ENCODE data around the gene SEC14L1.
A peak's percentile ranks its signal among the peaks of the same experiment; 100 is the strongest.
"Not testable (repeated sequence)": the region's sequence is repeated elsewhere in the genome, so short reads cannot be mapped to it uniquely, and the experiment has no call there.

Gene SEC14L1

DNA sequence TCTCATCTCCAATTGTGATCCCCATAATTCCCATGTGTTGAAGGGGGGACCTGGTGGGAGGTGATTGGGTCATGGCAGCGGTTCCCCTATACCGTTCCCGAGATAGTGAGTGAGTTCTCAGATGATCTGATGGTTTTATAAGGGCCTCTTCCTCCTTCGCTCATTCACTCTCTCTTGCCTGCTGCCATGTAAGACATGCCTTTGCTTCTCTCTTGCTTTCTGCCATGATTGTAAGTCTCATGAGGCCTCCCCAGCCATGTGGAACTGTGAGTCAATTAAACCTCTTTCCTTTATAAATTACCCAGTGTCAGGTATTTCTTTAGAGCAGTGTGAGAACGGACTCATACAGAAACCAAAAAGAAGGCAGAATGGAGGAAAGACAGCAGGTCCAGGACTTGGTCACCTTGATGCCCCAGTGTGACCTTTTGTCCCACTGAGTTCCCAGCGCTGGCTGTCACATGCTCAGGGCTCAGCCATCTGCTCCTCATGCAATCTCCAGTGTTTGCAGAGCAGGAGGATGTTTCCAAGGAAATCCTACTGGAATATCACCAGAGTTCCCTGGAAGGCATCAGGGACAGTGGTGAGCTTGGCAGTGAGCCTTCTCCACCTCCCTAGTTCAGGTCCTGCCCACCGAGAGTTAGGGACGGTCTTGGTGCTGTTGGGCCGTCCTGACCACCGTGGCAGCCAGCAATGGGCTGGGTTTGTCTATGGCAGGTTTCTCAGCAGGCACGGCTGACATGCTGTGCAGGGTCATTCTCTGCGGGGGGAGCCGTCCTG is 96.7 kb downstream of the SEC14L1 start:
- no peak for DNase-seq (ENCODE audit: low spot score)

DNA sequence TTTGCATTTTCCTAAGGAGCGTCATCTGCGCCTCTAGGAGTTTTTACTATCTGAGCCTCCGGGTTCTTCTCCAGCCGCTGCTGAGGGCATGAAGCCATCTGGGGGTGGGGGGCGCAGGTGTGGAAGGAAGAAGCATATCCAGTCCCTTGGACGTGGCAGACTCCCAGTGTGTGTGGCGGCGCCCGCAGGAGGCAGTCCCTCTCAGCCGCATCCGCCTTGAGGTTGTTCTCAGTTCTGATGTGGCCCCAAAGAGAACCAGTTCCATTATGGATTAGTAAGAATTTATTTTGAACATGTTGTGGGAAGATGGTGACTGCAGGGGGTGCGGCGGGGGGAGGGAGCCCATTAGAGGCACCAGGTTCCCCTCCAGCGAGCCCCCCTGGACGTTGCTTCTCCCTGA is 100.2 kb downstream of the SEC14L1 start:
- DNase-seq (ENCODE audit: low spot score), result no peak

DNA sequence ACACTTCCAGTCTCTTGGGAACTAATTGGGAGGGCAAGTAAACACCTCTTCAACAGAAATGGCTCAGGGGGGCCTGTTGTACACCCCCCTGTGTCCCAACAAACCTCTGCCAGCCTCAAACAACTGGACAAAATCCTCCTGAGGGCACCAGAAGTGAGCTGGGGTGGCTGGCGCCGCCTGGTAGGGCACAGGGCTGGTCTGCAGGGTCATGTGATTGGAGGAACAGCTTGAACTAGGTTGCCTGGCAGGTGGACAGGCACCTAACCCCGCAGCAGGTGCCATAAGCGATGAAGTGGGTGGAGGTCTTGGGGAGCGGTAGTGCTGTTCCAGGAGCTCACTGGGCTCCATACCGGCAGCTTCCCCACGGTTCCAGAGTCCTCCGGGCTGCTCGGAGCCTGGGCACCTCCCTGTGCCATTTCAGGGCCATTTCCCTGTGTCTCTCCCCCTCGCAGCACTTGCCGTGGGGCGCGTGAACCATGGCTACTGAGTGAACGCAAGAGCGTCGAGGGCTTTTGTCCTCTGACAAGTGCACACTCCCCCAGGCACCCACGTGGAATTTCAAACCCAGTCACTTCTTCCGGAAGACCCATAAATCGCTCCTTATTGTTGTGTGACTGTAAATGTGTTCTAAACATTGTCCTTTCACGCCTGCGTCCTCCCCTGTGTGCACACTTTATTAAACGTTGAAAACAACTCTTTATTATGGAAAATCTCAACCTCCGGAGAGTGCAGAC is 101.5 kb downstream of the SEC14L1 start:
- peak; percentile 39 for DNase-seq (ENCODE audit: low spot score)

DNA sequence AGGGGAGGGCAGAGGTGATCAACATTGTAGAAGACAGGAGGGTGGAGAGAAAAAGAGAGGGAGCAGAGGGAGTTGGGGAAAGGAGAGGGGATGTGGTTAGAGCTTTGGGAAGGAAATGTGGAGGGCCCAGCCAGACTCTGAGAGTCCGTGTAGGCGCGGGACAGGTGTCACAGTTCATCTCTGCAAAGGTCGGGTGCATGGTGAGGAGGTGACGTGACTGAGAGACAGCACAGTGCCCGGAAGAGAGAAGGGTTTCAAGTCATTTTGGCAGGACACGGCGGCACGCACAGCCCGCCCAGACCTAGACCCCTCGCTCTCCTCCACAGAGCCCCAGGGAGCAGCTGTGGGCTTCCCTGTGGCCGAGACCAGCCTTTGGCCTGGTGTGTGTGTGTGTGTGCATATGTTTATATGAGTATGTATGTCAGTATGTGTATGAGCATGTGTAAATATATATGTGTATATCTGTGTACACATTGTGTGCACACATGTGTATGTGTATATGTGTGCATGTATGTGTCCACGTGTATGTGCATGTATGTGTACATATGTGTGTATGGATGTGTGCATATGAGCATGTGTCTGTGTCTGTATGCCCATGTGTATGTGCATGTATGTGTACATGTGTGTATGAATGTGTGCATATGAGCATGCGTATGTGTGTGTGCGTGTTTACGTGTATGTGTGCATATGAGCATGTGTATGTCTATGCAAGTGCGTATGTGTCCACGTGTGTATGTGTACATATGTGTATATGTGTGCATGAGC is 104.6 kb downstream of the SEC14L1 start:
- DNase-seq (ENCODE audit: low spot score), result no peak

DNA sequence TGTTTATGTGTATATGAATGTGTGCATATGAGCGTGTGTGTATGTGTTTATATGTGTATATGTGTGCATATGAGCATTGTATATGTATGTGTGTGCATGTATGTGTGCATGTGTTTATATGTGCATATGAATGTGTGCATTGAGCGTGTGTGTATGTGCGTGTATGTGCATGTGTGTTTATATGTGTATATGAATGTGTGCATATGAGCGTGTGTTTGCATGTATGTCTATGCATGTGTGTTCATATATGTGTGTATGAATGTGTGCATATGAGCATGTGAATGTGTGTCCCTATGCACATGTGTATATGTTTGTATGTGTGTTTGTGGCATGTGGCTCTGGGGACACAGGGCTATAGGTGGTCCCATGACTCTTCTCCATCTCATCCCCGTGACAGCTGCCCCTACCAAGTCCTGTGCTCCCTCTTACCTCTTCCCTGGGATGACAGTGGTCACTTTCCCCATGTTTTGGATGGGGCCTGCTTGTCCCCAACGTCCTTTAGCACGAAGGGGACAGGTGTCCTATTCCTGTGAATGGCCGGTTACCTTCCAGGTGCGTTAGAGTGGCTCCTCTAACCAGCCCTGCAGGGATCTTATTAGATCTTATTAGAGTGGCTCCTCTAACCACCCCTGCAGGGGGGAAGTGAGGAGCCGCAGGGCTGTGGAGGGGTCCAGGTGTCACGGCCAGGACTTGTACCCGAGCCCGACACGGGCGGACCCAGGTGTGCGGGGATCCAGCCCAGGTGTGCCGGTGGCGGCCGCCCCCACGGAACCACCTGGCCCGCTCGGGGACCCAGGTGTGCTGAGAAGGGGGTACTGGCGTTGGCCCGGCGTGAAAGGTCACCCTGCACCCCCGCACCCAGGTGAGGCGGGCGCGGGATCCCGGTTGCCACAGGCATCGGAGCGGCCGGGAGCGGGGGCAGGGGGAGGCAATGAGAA is 105.6 kb downstream of the SEC14L1 start:
- no peak for DNase-seq (ENCODE audit: low spot score)

DNA sequence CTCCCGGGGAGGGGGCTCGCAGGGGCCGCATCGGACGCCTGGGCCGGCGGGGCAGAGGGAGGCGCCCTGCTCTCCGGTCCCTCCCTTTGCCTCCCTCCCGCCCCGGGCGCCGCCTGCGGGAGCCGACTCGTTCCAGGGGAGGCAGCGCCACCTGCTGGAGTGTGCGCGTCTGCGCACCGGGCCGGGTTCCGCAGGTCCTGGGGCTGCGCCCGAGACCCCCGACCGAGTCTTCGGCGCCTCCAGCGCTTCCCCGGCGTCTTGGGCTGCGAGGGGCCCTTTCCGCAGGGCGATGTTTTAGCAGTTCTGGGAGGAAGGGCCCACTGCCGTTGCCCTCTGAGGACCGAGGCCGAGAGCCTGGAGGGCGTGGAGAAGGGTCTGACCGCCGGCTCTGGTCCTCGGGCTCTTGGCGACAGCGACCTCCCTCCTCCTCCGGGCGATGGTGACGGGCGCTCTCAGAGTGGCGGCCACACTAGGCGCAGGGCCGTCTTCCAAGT is 106.3 kb downstream of the SEC14L1 start:
- DNase-seq (ENCODE audit: low spot score), result peak; percentile 85

DNA sequence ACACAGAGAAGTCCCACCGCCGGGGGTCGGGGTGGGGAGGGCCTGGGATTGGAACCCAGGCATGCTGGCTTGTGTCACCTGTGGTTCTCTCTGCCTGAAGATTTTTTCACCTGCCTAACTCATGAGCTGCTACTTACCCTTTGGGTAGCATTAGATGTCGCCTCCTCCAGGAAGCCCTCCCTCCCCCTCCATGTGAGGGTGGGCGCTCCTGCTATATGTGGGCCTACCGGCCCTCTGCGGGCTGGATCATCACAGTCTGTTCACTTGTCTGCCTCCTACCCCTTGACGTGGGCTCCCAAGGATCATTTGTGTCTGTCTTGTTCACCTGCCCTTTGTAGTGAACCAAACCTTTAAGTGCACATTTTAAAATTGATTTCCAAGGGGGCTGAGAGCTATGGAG is 106.8 kb downstream of the SEC14L1 start:
- no peak for DNase-seq (ENCODE audit: low spot score)

DNA sequence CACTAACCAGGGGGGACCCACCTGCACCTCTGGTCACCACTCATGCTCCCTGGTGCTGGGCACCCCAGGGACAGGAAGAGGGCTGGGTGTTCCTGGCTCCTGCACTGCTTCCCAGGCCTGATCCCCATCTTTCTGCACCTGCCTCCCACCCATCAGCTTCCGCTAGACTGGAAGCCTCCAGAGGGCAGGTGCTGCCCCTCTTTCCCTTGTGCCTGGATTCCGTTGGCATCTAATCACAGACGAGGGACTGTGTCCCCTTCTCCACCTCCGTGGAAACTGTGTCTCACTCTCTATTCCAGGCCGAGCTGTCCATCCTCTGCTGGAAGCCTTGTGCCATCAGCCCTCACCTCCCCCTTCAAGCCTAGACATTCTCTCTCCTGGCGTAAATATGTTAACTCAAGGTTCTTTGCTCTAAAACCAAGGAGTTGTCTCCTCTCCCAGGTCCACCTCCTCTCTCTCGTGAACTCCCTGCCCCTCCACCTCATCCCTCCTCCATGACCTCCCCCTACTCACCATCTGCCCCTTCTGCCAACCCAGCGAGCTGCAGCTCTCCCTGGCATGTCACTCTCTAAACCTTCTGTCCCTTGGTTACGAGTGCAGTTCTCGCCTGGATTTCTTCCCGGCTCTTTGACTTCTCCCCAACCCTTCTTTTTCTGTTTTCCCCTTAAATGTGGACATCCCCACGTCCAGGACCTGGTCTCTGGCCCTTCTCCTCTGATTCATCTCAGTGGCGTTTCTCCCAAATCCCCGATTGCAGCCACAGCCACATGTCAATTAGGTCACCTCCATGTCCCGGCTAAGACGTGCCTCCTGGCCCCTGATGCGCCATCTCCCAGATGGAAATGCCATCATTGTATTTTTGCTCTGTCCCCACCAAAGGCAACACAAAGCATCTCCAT is 107.7 kb downstream of the SEC14L1 start:
- no peak for DNase-seq (ENCODE audit: low spot score)

DNA sequence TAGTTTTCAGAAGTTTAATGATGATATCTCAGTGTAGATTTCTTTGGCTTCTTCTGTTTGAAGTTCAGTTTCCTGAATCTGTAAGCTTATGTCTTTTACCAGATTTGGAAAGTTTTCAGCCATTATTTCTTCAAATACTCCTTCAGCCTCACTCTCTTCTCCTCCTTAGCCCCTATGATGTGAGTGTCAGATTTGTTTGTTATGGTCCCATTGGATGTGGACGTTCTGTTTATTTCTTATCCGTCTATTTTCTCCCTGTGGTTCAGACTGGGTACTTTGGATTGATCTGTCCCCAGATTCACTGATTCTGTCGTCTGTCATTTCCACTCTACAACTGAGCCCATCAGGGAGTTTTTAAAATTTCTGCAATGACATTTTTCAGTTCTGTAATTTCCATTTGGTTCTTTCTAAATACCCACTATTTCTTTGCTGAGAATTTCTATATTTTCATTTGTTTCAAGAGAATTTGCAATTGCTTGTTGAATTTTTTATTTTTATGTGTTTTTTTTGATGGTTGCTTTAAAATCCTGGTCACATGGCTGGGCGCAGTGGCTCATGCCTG is 110.9 kb downstream of the SEC14L1 start:
- DNase-seq (ENCODE audit: low spot score), result no peak

DNA sequence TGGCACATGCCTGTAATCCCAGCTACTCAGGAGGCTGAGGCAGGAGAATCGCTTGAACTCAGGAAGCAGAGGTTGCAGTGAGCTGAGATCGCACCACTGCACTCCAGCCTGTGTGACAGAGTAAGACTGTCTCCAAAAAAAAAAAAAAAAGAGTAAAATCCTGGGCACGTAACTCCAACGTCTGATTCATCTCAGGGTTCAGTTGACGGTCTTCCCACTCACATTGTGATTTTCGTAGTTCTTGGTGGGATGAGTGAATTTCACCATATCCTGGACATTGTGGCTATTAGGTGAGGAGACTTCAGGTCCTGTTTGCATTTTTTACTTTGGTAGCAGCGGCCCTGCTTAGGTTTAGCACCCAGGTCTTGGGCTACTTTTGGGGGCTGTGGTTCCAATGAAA is 111.5 kb downstream of the SEC14L1 start:
- not testable (repeated sequence) for DNase-seq (ENCODE audit: low spot score)

DNA sequence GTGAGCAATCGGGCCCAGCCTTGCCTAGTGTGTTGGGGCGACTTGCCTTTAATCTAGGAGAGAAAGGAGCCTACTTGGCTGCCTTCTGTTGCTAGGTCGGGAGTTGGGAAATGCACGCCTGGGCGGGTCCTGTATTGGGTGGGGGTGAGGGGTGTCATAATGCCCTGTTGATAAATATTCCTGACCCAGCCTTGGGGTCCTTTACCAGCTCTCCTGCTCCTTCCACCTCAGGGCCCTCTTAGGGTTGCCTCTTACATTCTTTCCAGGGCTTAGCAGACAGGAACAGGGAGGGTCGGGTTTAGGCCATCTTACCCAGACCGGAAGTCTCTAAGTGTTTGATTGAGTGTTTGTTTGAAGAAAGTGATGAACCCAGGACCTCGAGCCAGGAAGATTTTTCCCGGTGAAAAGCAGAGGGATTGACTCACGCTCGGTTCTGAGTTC is 112.9 kb downstream of the SEC14L1 start:
- DNase-seq (ENCODE audit: low spot score), result no peak

DNA sequence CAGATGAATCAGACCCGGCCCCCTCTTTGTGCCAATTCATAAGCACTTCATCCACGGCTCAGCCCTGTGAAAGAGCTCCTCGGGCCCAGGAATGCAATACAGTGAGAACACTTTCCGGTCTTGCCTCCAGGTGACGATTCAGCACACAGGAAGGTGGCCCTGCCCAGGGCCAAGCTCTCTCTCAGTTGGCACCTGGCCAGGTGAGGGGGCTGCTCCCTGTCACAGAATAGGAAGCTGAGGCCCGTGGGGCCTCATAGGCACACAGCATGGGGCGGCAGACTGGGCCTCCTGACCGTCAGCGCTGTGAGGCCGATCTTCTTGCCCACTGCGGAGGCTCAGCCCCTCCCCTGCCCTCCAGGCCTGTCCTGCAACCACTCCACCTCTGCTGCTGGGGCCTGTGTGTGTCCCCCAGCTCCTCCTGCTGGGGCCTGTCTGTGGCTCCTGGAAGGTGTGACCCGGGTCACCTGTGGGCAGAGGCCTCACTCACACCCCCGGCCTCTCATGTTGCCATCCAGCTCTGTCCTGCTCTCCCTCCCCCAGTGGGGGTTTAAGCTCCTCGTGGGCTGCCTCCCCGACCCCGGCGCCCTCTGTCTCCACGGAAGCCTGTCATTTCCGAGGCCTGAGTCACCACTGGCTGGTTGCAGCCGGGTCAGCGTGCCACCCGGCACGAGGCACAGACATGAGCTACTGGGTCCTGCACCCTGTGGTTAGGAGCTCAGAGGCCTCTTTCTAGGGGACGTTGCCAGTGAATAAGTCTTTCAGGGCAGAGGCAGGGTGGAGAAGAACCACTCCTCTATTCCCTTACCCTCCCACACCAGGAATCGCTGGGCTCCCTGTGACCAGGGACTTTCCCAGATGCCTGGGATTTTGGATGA is 114.4 kb downstream of the SEC14L1 start:
- DNase-seq (ENCODE audit: low spot score), result no peak

DNA sequence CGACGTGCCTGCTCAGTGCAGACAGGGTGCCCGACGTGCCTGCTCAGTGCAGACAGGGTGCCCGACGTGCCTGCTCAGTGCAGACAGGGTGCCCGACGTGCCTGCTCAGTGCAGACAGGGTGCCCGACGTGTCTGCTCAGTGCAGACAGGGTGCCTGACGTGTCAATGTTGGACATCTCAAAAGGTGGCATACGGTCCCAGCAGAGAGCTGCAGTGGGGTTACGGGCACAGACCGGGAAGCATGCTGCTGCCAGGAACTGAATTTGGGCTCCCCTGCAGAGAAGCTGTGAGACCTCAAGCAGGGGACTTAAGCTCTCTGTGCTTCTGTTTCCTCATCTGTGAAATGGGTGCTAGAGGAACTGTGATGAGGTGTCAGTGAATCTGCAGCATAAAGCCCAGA is 115.2 kb downstream of the SEC14L1 start:
- DNase-seq (ENCODE audit: low spot score), result not testable (repeated sequence)

DNA sequence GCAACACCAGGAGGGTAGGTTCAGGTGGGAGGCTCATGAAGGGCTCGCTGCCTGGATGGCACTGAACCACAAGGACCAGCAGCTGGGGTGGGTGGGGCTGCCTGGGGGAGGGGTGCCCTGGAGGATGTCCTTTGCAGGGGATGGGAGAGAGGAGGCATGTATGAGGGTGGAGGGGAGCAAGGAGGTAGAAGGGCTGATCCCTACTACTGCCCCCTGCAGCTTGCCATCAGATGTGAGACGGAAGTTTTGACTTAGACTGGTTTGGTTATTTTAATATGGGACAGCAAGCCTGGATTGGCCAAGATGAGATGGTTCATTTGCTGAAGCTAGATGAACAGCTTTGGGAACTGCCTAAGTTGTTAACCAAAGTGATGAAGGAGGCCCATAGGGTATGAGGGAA is 115.9 kb downstream of the SEC14L1 start:
- DNase-seq (ENCODE audit: low spot score), result no peak

DNA sequence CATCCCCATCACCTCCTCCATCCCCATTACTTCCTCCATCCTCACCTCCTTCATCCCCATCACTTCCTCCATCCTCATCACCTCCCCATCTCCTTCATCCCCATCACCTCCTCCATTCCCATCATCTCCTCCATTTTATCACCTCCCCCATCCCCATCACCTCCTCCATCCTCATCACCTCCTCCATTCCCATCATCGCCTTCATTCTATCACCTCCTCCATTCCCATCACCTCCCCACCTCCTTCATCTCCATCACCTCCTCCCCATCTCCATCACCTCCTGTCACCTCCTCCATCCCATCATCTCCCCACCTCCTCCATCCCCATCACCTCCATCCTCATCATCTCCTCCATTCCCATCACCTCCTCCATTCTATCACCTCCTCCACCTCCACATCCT is 116.4 kb downstream of the SEC14L1 start:
- no peak for DNase-seq (ENCODE audit: low spot score)

DNA sequence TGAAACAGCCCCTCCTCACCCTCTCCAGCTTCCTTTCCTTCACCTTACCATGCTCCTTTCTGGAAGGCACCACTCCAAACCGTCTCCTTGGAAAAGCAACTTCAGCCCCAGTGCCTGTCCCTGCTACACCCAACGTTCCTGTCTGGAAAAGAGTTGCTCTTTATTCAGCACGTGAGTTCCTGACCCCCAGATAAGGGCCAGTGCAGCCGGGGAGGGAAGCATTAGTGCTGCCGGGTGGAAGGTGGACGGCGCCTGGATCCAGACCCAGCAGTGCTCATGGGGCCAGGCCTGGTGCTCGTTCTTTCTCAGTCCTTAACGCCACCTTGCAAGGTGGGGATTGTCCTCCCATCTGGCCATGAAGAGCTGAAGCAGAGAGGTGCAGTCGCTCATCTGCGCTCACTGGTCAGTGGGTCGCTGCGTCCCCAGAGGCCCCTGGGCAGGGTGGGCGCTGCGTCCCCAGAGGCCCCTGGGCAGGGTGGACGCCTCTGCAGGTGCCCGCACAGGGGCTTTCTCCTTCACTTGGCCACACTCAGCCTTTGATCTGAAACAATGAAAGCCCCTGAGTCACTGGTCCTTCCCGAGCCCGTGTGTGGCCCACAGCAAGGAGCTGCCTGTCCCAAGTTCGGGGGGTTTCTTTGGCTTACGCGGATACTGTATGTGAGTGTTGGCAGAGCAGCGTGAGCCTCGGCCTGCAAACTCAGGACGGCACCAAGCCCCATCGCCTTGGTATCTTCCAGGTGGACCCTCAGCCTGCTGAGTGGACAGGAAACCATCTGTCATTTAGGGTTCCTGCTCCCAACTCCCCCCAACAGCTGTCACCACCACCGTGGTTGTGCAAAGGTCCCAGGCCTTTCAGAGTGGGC is 117.1 kb downstream of the SEC14L1 start:
- DNase-seq (ENCODE audit: low spot score), result no peak

DNA sequence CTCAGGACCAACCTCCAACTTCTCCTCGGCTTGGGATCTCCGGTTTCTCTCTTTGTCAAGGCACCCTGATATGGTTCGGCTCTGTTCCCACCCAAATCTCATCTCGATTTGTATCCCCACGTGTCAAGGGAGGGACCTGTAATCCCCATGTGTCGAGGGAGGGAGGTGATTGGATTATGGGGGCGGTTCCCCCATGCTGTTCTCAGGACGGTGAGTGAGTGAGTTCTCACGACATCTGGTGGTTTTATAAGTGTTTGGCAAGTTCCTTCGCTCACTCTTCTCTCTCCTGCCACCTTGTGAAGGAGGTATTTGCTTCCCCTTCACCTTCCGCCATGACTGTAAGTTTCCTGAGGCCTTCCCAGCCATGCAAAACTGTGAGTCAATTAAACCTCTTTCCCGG is 117.9 kb downstream of the SEC14L1 start:
- no peak for DNase-seq (ENCODE audit: low spot score)

DNA sequence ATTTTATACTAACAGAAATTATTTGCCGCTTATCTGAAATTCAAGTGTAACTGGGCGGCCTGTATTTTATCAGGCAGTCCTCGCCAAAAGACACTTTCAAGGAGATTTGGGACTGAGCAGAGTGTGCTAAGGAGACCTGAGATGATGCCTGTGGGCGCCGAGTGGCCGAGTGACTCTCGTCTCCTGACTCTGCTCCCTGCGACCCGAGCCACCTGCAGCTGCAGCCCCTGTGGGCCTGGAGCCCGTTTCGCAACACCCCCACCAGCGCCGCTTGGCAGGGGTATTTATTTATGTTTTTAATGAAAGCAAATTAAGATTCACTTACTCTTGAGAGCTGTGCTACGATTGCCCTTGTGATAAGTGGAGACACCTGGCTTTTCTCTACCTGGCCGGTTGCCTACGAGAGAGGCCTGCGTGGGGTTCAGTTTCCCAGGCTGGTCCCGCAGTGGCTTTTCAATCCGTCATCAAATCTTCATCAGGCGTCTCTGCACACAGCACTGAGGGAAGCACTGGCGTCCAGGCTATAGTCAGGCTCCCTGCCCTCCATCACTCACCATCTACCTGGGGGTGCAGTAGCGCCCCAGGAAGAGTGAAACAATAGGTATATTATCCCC is 124.0 kb downstream of the SEC14L1 start:
- no peak for DNase-seq (ENCODE audit: low spot score)

Measured in hematopoietic multipotent progenitor cell treated with erythropoietin and hydrocortisone succinate and interleukin-3 and kit ligand, for 17 days (in vitro differentiated cells).